ENCODE data around the gene DCDC1.

DNA sequence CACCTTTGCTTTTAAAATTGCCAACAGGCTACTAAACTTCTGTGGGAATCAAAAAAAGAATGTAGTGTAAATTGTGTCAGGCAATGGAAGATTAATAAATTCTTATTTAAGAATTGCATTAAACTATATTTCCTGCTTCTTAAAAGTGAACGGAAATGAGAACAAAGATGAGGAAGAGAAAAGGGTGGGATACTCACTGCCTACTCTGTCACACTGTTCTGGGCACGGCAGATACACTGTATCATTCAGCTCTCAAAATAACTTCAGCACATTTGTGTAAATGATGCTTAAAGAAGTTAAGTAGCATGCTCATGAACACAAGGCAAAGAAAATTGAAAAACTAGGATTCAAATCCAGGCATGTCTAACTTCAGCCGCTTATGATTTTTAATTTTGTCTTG is 218.7 kb downstream of the DCDC1 start:
- TF ChIP-seq, protein P1, sequence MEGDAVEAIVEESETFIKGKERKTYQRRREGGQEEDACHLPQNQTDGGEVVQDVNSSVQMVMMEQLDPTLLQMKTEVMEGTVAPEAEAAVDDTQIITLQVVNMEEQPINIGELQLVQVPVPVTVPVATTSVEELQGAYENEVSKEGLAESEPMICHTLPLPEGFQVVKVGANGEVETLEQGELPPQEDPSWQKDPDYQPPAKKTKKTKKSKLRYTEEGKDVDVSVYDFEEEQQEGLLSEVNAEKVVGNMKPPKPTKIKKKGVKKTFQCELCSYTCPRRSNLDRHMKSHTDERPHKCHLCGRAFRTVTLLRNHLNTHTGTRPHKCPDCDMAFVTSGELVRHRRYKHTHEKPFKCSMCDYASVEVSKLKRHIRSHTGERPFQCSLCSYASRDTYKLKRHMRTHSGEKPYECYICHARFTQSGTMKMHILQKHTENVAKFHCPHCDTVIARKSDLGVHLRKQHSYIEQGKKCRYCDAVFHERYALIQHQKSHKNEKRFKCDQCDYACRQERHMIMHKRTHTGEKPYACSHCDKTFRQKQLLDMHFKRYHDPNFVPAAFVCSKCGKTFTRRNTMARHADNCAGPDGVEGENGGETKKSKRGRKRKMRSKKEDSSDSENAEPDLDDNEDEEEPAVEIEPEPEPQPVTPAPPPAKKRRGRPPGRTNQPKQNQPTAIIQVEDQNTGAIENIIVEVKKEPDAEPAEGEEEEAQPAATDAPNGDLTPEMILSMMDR (IDR thresholded peaks at IDR 0.05; ENCODE audit: low read depth, low read length): no peak
- TF ChIP-seq EZH2phosphoT487 (IDR thresholded peaks at IDR 0.05; ENCODE audit: low read depth): no peak
